Activated T-helper 17 cell treated with anti-CD3 and anti-CD28 coated beads, Interleukin-2, amount 50 U/mL, for 72 hours (primary cell): ENCODE results near the gene ABHD16B. TPM values are rescaled to one million over a fixed set of nuclear protein-coding genes. Genes with fewer than 3 reads are reported as not detected.

Source experiments
- ATAC-seq: fragments of 150-1000 bp; cut with Tn5 transposase; replicated peaks from 2 replicates; pipeline ENCODE4 v1.10.0; 2021; ENCODE audit warnings: mild to moderate bottlenecking, moderate library complexity
- H3K27ac Mint-ChIP-seq: one replicate; pipeline ENCODE4 v1.8.0; 2022; ENCODE audit warnings: mixed read lengths
- H3K27me3 Mint-ChIP-seq: one replicate; pipeline ENCODE4 v1.8.0; 2022; ENCODE audit warnings: mixed read lengths
- H3K36me3 Mint-ChIP-seq: one replicate; pipeline ENCODE4 v1.8.0; 2022; ENCODE audit warnings: low read depth, mild to moderate bottlenecking, mixed read lengths
- H3K4me1 Mint-ChIP-seq: one replicate; pipeline ENCODE4 v1.8.0; 2022; ENCODE audit warnings: mixed read lengths
- H3K4me3 Mint-ChIP-seq: one replicate; pipeline ENCODE4 v1.8.0; 2022; ENCODE audit warnings: mild to moderate bottlenecking, mixed read lengths
- H3K9me3 Mint-ChIP-seq: one replicate; pipeline ENCODE4 v1.8.0; 2022; ENCODE audit warnings: mixed read lengths
- total RNA-seq, 2 donors: library from RNA; stranded (reverse); gene quantifications; one replicate each; pipeline ENCODE4 v1.2.3, GENCODE V29; 2022

The ABHD16B gene
- under 1 TPM in 1 of 2 donors, not detected in 1; 0.19 TPM for total RNA-seq

DNA sequence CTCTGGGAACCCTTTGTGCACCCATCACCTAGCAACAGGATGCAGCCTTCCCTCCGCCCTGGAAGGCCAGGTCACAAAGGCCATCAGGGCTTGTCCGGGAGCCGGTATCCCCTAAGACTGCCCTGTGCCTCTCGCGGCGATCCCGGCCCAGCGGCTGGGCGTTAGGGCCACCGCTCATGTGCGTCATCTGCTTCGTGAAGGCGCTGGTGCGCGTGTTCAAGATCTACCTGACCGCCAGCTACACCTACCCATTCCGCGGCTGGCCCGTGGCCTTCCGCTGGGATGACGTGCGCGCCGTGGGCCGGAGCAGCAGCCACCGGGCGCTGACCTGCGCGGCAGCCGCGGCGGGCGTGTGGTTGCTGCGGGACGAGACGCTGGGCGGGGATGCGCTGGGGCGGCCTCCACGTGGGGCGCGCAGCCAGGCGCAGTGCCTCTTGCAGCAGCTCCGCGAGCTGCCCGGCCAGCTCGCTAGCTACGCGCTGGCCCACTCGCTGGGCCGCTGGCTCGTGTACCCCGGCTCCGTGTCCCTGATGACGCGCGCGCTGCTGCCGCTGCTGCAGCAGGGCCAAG is at the start of gene ABHD16B:
TSS of gene ABHD16B (plus strand) at position 134 of the 570 bp plus-strand sequence. CDS start at position 177, 43 bp downstream.
- Mint-ChIP-seq H3K4me3 (no peak within 1 kb of the TSS), H3K9me3 (no peaks in the 10 kb centered on the region), H3K36me3 (peaks cover 36% of the 10 kb centered on the region), H3K27me3 (no peaks in the 10 kb centered on the region), H3K27ac (no peak within 1 kb of the TSS), H3K4me1 (peaks cover 12% of the 10 kb centered on the region)
- ATAC-seq: no peak

DNA sequence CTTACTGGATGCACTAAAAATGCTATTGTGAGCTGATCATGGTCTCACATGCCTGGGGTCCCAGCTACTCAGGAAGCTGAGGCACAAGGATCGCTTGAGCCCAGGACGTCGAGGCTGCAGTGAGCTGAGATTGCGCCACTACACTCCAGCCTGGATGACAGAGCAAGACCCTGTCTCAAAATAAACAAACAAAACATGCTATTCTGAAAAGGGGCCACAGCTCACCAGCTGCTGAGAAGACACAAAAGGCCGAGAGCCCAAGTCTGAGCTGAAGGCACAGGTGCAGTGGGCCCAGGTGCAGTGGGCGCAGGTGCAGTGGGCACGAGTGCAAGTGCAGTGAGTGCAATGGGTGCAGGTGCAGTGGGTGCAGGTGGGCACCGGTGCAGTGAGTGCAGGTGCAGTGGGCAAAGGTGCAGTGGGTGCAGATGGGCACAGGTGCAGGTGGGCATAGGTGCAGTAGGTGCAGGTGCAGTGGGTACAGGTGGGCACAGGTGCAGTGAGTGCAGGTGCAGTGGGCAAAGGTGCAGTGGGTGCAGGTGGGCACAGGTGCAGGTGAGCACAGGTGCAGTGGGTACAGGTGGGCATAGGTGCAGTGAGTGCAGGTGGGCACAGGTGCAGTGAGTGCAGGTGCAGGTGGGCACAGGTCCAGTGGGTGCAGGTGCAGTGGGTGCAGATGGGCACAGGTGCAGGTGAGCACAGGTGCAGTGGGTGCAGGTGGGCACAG is 46.2 kb upstream of the ABHD16B start:
- Mint-ChIP-seq H3K9me3 (no peaks in the 10 kb centered on the region), H3K4me1 (no peaks in the 10 kb centered on the region), H3K36me3 (no peaks in the 10 kb centered on the region), H3K4me3 (no peak overlapping the region), H3K27ac (no peak overlapping the region), H3K27me3 (no peaks in the 10 kb centered on the region)
- no peak for ATAC-seq

- Mint-ChIP-seq H3K27me3 (no peaks in the 10 kb centered on the region), H3K9me3 (no peaks in the 10 kb centered on the region), H3K4me1 (no peaks in the 10 kb centered on the region), H3K27ac (no peak overlapping the region), H3K4me3 (no peak overlapping the region), H3K36me3 (no peaks in the 10 kb centered on the region)
- no peak for ATAC-seq
These were observed 45.6 kb upstream of the ABHD16B start for GRCh38 chr20:63815615-63816253.

DNA sequence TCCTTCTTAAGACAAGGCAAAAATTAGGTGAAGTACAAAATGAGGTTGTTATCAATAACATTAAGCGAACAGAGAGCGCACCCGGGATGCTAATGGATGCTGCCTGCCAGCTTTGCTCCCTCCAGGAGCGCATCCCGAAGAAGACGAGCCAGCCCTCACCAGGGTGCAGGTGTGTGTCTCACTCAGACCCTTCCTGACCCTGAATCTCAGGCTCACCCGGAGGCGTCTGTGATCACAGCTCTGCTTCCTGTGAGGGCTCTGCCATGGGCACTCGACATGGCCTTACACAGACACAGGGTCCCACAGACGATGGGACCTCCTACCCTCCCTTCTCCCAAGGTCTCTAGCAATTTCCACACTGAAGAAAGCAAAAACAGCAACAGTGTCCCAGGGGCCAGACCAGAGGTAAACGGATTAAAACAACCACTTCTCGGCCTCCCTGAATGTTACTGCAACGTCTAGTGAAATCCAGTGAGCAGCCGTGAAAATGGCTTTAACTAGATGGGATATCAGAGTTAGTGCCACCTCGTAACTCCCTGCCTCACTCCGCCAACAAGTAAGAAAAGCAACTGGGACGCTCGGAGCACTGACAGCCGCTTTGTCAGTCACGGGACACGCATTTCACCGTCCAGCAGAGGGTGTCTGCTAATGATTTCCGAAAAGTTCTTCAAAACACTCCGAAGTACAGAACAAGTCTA is 41.9 kb upstream of the ABHD16B start:
- H3K9me3 Mint-ChIP-seq: no peaks in the 10 kb centered on the region
- no peaks in the 10 kb centered on the region for H3K36me3 Mint-ChIP-seq
- peak overlapping the region; percentile 61 for H3K27ac Mint-ChIP-seq
- ATAC-seq: no peak
- peaks cover 4% of the 10 kb centered on the region for H3K27me3 Mint-ChIP-seq
- H3K4me1 Mint-ChIP-seq: no peaks in the 10 kb centered on the region
- H3K4me3 Mint-ChIP-seq: peak overlapping the region; percentile 50

- Mint-ChIP-seq H3K27ac (no peak overlapping the region), H3K9me3 (no peaks in the 10 kb centered on the region), H3K36me3 (no peaks in the 10 kb centered on the region), H3K4me1 (peaks cover 7% of the 10 kb centered on the region), H3K27me3 (peaks cover 13% of the 10 kb centered on the region), H3K4me3 (no peak overlapping the region)
- ATAC-seq: no peak
These were observed 39.5 kb upstream of the ABHD16B start for GRCh38 chr20:63821811-63822210.

GRCh38 chr20:63822276-63822696 is 39.0 kb upstream of the ABHD16B start:
- Mint-ChIP-seq H3K4me3 (no peak overlapping the region), H3K9me3 (no peaks in the 10 kb centered on the region), H3K27me3 (peaks cover 13% of the 10 kb centered on the region), H3K36me3 (no peaks in the 10 kb centered on the region), H3K4me1 (peaks cover 7% of the 10 kb centered on the region), H3K27ac (no peak overlapping the region)
- ATAC-seq: no peak

DNA sequence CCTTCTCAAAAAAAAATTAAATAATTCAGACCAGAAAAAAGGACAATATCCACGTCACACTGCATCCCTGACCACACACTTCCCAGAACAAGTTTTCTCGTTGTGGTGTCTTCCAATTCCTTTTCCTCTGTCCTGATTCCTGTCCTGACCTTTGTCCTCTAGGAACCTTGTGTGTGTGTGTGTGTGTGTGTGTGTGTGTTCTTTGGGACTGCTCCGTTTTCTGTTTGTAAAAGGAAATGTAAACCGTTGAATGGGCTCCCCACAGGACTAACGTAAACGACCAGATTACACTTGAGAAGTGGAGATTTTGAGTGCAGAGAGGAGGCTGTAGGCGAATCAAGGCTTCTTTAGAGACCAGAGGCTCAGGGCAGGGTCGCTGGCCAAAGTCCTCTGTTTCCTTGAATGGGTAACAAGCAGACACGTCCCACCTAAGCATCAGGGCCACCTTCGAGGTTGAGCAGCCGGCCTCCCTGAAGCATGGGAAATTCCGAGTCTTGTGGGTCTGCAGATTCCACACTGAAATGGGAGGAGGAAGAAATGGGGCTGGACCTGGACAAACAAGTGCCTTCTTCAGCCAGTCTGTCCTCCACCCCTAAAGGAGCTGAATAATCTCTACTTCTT is 37.5 kb upstream of the ABHD16B start:
- ATAC-seq: no peak
- Mint-ChIP-seq H3K4me1 (peaks cover 7% of the 10 kb centered on the region), H3K9me3 (no peaks in the 10 kb centered on the region), H3K27ac (no peak overlapping the region), H3K4me3 (no peak overlapping the region), H3K27me3 (peaks cover 17% of the 10 kb centered on the region), H3K36me3 (no peaks in the 10 kb centered on the region)

DNA sequence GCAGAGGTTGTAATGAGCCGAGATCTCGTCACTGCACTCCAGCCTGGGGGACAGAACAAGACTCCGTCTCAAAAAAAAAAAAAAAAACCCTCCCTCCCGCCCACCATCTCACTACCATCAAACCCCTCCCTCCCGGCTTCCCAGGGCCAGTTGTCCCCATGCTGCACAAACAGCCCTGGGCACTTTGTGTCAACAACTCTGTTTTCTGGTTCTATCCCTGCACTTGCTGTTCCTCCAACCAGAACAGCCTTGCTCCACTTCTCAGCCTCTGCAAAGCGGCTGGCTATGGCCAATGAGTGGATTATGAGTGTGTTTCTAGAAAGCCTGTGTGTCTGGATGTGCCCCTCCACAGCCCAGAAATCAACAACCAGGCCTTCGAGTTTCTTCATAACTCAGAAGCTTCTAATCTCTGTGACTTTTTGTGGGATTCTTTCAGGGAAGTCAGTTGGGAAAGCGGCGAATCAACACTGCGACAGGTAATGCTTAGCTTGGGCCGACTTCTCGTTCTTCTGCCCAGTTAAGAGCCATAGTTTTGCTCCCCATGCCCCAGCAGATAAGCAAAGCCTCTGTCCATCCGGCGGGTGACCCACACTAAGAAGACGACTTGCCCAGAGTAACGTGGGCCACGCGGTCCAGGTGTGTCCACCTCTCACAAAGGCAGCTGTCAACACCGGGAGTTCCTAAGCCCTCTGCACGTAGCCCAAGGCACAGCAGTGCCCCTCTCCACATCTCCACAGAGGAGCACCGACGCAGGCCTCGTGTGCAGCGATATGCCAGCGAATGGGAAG is 35.8 kb upstream of the ABHD16B start:
- peak; percentile 1 for ATAC-seq
- H3K27ac Mint-ChIP-seq: no peak overlapping the region
- peaks cover 31% of the 10 kb centered on the region for H3K27me3 Mint-ChIP-seq
- peaks cover 11% of the 10 kb centered on the region for H3K36me3 Mint-ChIP-seq
- no peaks in the 10 kb centered on the region for H3K9me3 Mint-ChIP-seq
- H3K4me3 Mint-ChIP-seq: peak overlapping the region; percentile 28
- peaks cover 17% of the 10 kb centered on the region for H3K4me1 Mint-ChIP-seq

DNA sequence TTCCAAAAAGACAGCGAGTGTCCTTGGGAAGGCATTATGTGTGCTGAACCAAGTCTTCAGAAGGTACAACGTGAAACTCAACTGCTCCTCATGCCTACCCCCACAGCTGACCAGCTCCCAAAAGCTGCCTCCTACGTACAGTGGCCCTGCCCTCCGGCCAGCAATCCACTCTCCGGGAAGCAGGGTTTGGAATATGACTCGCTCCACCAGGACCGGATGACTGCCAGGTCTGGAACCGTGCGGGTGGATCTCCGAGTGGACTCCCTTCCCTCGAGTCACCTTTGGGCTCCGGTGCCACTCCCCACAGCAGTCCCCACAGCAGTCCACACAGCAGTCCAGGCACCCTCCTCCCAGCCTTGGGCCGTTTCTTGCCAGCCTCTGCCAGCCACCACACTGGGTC is 34.5 kb upstream of the ABHD16B start:
- Mint-ChIP-seq H3K27ac (no peak overlapping the region), H3K27me3 (peaks cover 31% of the 10 kb centered on the region), H3K36me3 (peaks cover 11% of the 10 kb centered on the region), H3K4me3 (no peak overlapping the region), H3K9me3 (no peaks in the 10 kb centered on the region), H3K4me1 (peaks cover 17% of the 10 kb centered on the region)
- ATAC-seq: no peak

- no peak overlapping the region for H3K27ac Mint-ChIP-seq
- H3K27me3 Mint-ChIP-seq: peaks cover 31% of the 10 kb centered on the region
- H3K9me3 Mint-ChIP-seq: no peaks in the 10 kb centered on the region
- ATAC-seq: no peak
- H3K36me3 Mint-ChIP-seq: peaks cover 11% of the 10 kb centered on the region
- H3K4me1 Mint-ChIP-seq: peaks cover 17% of the 10 kb centered on the region
- H3K4me3 Mint-ChIP-seq: peak overlapping the region; percentile 87
These were observed 33.2 kb upstream of the ABHD16B start for GRCh38 chr20:63828124-63828523.

GRCh38 chr20:63828545-63828944 is 32.8 kb upstream of the ABHD16B start:
- ATAC-seq: no peak
- no peaks in the 10 kb centered on the region for H3K9me3 Mint-ChIP-seq
- H3K4me1 Mint-ChIP-seq: peaks cover 17% of the 10 kb centered on the region
- H3K27ac Mint-ChIP-seq: no peak overlapping the region
- H3K36me3 Mint-ChIP-seq: peaks cover 11% of the 10 kb centered on the region
- peaks cover 31% of the 10 kb centered on the region for H3K27me3 Mint-ChIP-seq
- H3K4me3 Mint-ChIP-seq: peak overlapping the region; percentile 87

DNA sequence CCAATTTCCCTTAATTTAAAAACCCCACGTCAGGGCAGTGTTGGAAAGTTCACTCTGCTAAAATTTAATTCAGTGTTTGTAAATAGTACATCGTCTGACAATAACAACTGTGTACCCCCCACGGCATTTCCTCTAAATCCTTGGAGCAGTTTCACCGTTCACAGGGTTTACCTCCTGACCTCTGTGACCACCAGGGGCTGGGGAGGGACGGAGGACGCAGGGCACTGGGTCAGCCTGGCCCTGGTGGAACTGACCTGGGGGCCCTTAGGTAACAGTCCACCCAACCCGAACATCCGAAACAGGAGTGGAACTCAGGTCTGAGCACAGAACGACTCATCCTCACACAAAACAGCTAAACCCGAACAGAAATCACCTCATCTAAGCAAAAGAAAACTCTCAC is 32.3 kb upstream of the ABHD16B start:
- Mint-ChIP-seq H3K27me3 (peaks cover 27% of the 10 kb centered on the region), H3K9me3 (no peaks in the 10 kb centered on the region), H3K4me3 (peak overlapping the region; percentile 87), H3K36me3 (peaks cover 11% of the 10 kb centered on the region), H3K27ac (no peak overlapping the region), H3K4me1 (peaks cover 17% of the 10 kb centered on the region)
- no peak for ATAC-seq

GRCh38 chr20:63829603-63829944 is 31.7 kb upstream of the ABHD16B start:
- peaks cover 17% of the 10 kb centered on the region for H3K4me1 Mint-ChIP-seq
- H3K4me3 Mint-ChIP-seq: peak overlapping the region; percentile 87
- H3K27me3 Mint-ChIP-seq: peaks cover 27% of the 10 kb centered on the region
- H3K9me3 Mint-ChIP-seq: no peaks in the 10 kb centered on the region
- peak; percentile 23 for ATAC-seq
- H3K36me3 Mint-ChIP-seq: peaks cover 11% of the 10 kb centered on the region
- H3K27ac Mint-ChIP-seq: peak overlapping the region; percentile 69
